H1 (cell line): ENCODE data around the gene METTL22. TPM values are rescaled to one million over a fixed set of nuclear protein-coding genes. Genes with fewer than 3 reads are reported as not detected.

Experiments
- CTCF ChIA-PET: fragments of 300-600 bp; sonication (Branson Sonifier 250); formaldehyde crosslinking; loops from one replicate; lab custom pipeline; 2021; ENCODE audit not compliant: partially characterized antibody; lab: Charles Lee
- POLR2A ChIA-PET: fragments of 300-600 bp; sonication (Branson Sonifier 250); formaldehyde crosslinking; loops from one replicate; lab custom pipeline; 2021; ENCODE audit warnings: inconsistent platforms; ENCODE audit not compliant: partially characterized antibody; lab: Charles Lee
- DNase-seq, 2 experiments: peaks; one replicate each; pipeline versions ENCODE4 v3.0.0 to v3.0.0-alpha.2; 2010 to 2022; ENCODE audit warnings: low spot score in 2 of 2, low read depth in 1 of 2, mixed read lengths in 1 of 2
- FAIRE-seq: peaks from 2 replicates; lab custom pipeline; 2011; peaks lifted over from hg19 to GRCh38; lab: Jason Lieb, UNC
- H2AFZ ChIP-seq: 2 replicates; pipeline ENCODE4 v1.8.1; 2012; ENCODE audit warnings: low read length, inconsistent platforms
- H2AK5ac ChIP-seq: 2 replicates; pipeline ENCODE4 v1.6.1; 2013; ENCODE audit warnings: low read depth, low read length
- H2BK120ac ChIP-seq: replicated peaks from 2 replicates; pipeline ENCODE3; 2013; ENCODE audit warnings: low read depth, low read length, inconsistent platforms
- H2BK12ac ChIP-seq: 2 replicates; pipeline ENCODE4 v1.6.1; 2013; ENCODE audit warnings: low read depth, low read length
- H2BK15ac ChIP-seq: 2 replicates; pipeline ENCODE4 v1.6.1; 2013; ENCODE audit warnings: low read length
- H2BK20ac ChIP-seq: 2 replicates; pipeline ENCODE4 v1.6.1; 2013; ENCODE audit warnings: low read length
- H2BK5ac ChIP-seq: 2 replicates; pipeline ENCODE4 v1.6.1; 2013; ENCODE audit warnings: low read depth, low read length
- H3K14ac ChIP-seq: 2 replicates; pipeline ENCODE4 v1.6.1; 2013; ENCODE audit warnings: inconsistent platforms; ENCODE audit not compliant: insufficient read length
- H3K18ac ChIP-seq: 2 replicates; pipeline ENCODE4 v1.6.1; 2013; ENCODE audit warnings: low read length; ENCODE audit errors: extremely low read depth
- H3K23ac ChIP-seq: 2 replicates; pipeline ENCODE4 v1.6.1; 2013; ENCODE audit warnings: inconsistent platforms; ENCODE audit not compliant: insufficient read length
- H3K23me2 ChIP-seq: 2 replicates; pipeline ENCODE4 v1.6.1; 2013; ENCODE audit warnings: low read depth, low read length
- H3K27ac ChIP-seq: 2 replicates; pipeline ENCODE4 v1.6.1; 2011; ENCODE audit warnings: low read depth, low read length, inconsistent platforms
- H3K27me3 ChIP-seq, 4 experiments: replicated peaks in 1 of 4; 1 replicate in 1 of 4; 2 replicates in 3 of 4; pipeline versions ENCODE4 v1.6.1 to v1.8.1; 2011 to 2013; ENCODE audit warnings: low read length in 3 of 4, mild to moderate bottlenecking in 3 of 4, inconsistent platforms in 2 of 4, mixed read lengths in 2 of 4, moderate library complexity in 1 of 4; ENCODE audit not compliant: control insufficient read depth in 3 of 4, insufficient read depth in 3 of 4; ENCODE audit errors: extremely low read depth in 1 of 4
- H3K36me3 ChIP-seq, 4 experiments: 2 replicates each; pipeline versions ENCODE4 v1.6.1 to v1.8.1; 2011 to 2013; ENCODE audit warnings: mild to moderate bottlenecking in 4 of 4, low read length in 3 of 4, moderate library complexity in 2 of 4, control low read depth in 1 of 4, inconsistent platforms in 1 of 4; ENCODE audit not compliant: insufficient read depth in 4 of 4, control insufficient read depth in 2 of 4
- H3K4ac ChIP-seq: replicated peaks from 2 replicates; pipeline ENCODE3; 2013; ENCODE audit warnings: low read length, low read depth, mixed read lengths, inconsistent platforms; ENCODE audit not compliant: insufficient read length
- H3K4me1 ChIP-seq, 4 experiments: replicated peaks in 1 of 4; 1 replicate in 1 of 4; 2 replicates in 3 of 4; pipeline versions ENCODE4 v1.6.1 to v1.8.1; 2011 to 2013; ENCODE audit warnings: low read length in 3 of 4, inconsistent platforms in 2 of 4, mixed read lengths in 1 of 4; ENCODE audit not compliant: insufficient read depth in 4 of 4, control insufficient read depth in 3 of 4
- H3K4me2 ChIP-seq, 2 experiments: 2 replicates each; pipeline versions ENCODE4 v1.6.1 to v1.8.1; 2011 to 2013; ENCODE audit warnings: low read depth in 2 of 2, low read length in 2 of 2, control low read depth in 1 of 2, inconsistent platforms in 1 of 2, mild to moderate bottlenecking in 1 of 2; ENCODE audit not compliant: insufficient read depth in 1 of 2
- H3K4me3 ChIP-seq, 4 experiments: fragments of 200-600, 300-600 bp in 1 of 4; sonication (generic), shearing (Covaris generic), sonication (Bioruptor Twin) in 1 of 4; 2 replicates each; pipeline versions ENCODE4 v1.5.1 to v1.8.1; 2011 to 2016; ENCODE audit warnings: low read length in 4 of 4, low read depth in 3 of 4, control low read depth in 2 of 4, inconsistent platforms in 2 of 4, mild to moderate bottlenecking in 2 of 4, mixed read lengths in 1 of 4, moderate library complexity in 1 of 4; ENCODE audit not compliant: insufficient read depth in 2 of 4; ENCODE audit errors: extremely low read depth in 1 of 4
- H3K56ac ChIP-seq: replicated peaks from 2 replicates; pipeline ENCODE3; 2013; ENCODE audit warnings: low read depth, mild to moderate bottlenecking, mixed read lengths, low read length, inconsistent platforms; ENCODE audit not compliant: insufficient read length
- H3K79me1 ChIP-seq: 2 replicates; pipeline ENCODE4 v1.6.1; 2013; ENCODE audit warnings: low read depth, low read length, control low read depth
- H3K79me2 ChIP-seq, 2 experiments: 2 replicates each; pipeline versions ENCODE4 v1.6.1 to v1.8.1; 2012 to 2013; ENCODE audit warnings: low read length in 2 of 2, mild to moderate bottlenecking in 2 of 2, inconsistent platforms in 1 of 2; ENCODE audit not compliant: insufficient read depth in 2 of 2, control insufficient read depth in 1 of 2
- H3K9ac ChIP-seq, 4 experiments: replicated peaks in 1 of 4; 1 replicate in 1 of 4; 2 replicates in 3 of 4; pipeline versions ENCODE4 v1.6.1 to v1.8.1; 2011 to 2013; ENCODE audit warnings: low read depth in 3 of 4, low read length in 3 of 4, control low read depth in 2 of 4, mild to moderate bottlenecking in 2 of 4, moderate library complexity in 2 of 4, inconsistent platforms in 1 of 4; ENCODE audit errors: extremely low read depth in 1 of 4
- H3K9me3 ChIP-seq, 2 experiments: 2 replicates each; pipeline versions ENCODE4 v1.6.1 to v1.8.1; 2012 to 2013; ENCODE audit warnings: mild to moderate bottlenecking in 2 of 2, moderate library complexity in 2 of 2, control low read depth in 1 of 2, inconsistent platforms in 1 of 2, low read depth in 1 of 2, low read length in 1 of 2, mixed read lengths in 1 of 2; ENCODE audit not compliant: insufficient read depth in 2 of 2
- H4K20me1 ChIP-seq, 2 experiments: replicated peaks in 1 of 2; 2 replicates each; pipeline versions ENCODE3 to v1.8.1; 2011 to 2013; ENCODE audit warnings: inconsistent platforms in 2 of 2, low read length in 2 of 2, mild to moderate bottlenecking in 1 of 2; ENCODE audit not compliant: insufficient read depth in 2 of 2, control insufficient read depth in 1 of 2
- H4K5ac ChIP-seq: 2 replicates; pipeline ENCODE4 v1.6.1; 2013; ENCODE audit warnings: low read length, low read depth, mixed read lengths, inconsistent platforms; ENCODE audit not compliant: insufficient read length
- H4K8ac ChIP-seq: 2 replicates; pipeline ENCODE4 v1.8.0; 2013; ENCODE audit warnings: mild to moderate bottlenecking, moderate library complexity, low read length, inconsistent platforms; ENCODE audit not compliant: insufficient read depth; ENCODE audit errors: extremely low read depth
- H4K91ac ChIP-seq: replicated peaks from 2 replicates; pipeline ENCODE3; 2013; ENCODE audit warnings: low read length, mixed read lengths, inconsistent platforms; ENCODE audit not compliant: insufficient read length
- BRCA1 ChIP-seq: IDR thresholded peaks from 2 replicates; pipeline ENCODE4 v1.6.1; 2012; ENCODE audit warnings: low read depth, low read length, improper control_type of control experiment
- CEBPB ChIP-seq: IDR thresholded peaks from 2 replicates; pipeline ENCODE4 v1.6.1; 2012; ENCODE audit warnings: low read depth, low read length
- JUND ChIP-seq: IDR thresholded peaks from 2 replicates; pipeline ENCODE4 v1.6.1; 2011; ENCODE audit warnings: mild to moderate bottlenecking, improper control_type of control experiment, low read length
- WGBS, 2 experiments: shearing (Covaris generic) in 1 of 2; methylation state at CpG; one replicate each; pipeline versions ENCODE4 v1.1.6 to v1.1.7; 2013 to 2015; ENCODE audit warnings: low lambda C conversion rate in 2 of 2, mixed read lengths in 2 of 2, inconsistent platforms in 1 of 2, low coverage in 1 of 2, missing lambda C conversion rate in 1 of 2; ENCODE audit not compliant: insufficient replicate concordance in 2 of 2, insufficient coverage in 1 of 2, insufficient read length in 1 of 2; ENCODE audit errors: extremely low coverage in 1 of 2, missing lambda C conversion rate in 1 of 2; 5-methylcytosine and 5-hydroxymethylcytosine counted together
- polyA plus RNA-seq, 7 experiments: library from polyadenylated mRNA; depleted of rRNA in 3 of 7; stranded (reverse) in 5 of 7; unstranded in 2 of 7; fragments of >200 nt in 5 of 7; fragments of 200-250 nt in 2 of 7; gene quantifications; 1 replicate in 5 of 7; 2 replicates in 1 of 7; 4 replicates in 1 of 7; pipeline versions ENCODE4 v1.2.1 to v1.2.3, GENCODE V29; 2011 to 2013; ENCODE audit warnings: missing spikeins in 2 of 7, mixed read lengths in 2 of 7
- small RNA-seq: library from polyadenylated mRNA; stranded (forward); fragments of <200 nt; extraction: miRNeasy Mini kit (QIAGEN cat#:217004); gene quantifications from one replicate; pipeline ENCODE3, GENCODE V24; 2013; ENCODE audit not compliant: insufficient read depth
- total RNA-seq: library from RNA; stranded (reverse); fragmentation: NEBNext Ultra II Directional; extraction: Animal tissue kit (Norgen Biotek cat#: 25700); gene quantifications from 2 replicates; pipeline ENCODE4 v1.2.1, GENCODE V29; 2021

METTL22 gene
- total and polyA plus RNA-seq, 2 of the 8 experiments (the other 6 are each of a cell fraction or from before 2014, with no cell fraction given), result 56.7 to 85.2 TPM

DNA sequence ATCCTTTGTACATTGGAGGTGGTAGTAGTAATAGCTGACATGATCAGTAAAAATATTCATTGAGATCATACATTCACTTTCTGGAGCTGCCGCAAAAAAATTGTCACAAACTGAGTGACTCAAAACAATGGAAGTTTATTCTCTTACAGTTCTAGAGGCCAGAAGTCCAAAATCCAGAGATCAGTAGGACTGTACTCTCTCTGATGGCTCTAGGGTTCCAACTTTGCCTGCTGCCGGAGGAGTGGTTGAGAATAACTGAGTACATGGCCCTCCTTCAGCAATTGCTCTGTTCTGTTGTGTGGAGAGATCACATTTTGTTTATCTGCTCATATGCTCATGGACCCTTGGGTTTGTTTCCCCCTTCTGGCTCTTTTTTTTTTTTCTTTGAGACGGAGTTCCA, 76.5 kb downstream of the METTL22 start:
- Histone ChIP-seq H3K23ac (no peak overlapping the region), H4K20me1 (no peaks in the 10 kb centered on the region), H3K79me2 (no peaks in the 10 kb centered on the region), H4K8ac (no peak overlapping the region), H3K23me2 (no peaks in the 10 kb centered on the region), H3K18ac (no peak overlapping the region), H3K4me1 (no peaks in the 10 kb centered on the region), H2BK20ac (no peak overlapping the region), H4K91ac (no peak overlapping the region), H3K27me3 (no peaks in the 10 kb centered on the region), H3K79me1 (no peaks in the 10 kb centered on the region), H3K14ac (no peak overlapping the region), H2BK12ac (no peak overlapping the region), H3K4ac (no peak overlapping the region), H2BK5ac (no peak overlapping the region), H3K4me2 (no peak overlapping the region), H2BK15ac (no peak overlapping the region), H2AK5ac (no peak overlapping the region), H4K5ac (no peak overlapping the region), H3K9ac (no peak overlapping the region), H3K27ac (no peak overlapping the region), H3K9me3 (no peaks in the 10 kb centered on the region), H3K36me3 (no peaks in the 10 kb centered on the region), H2BK120ac (no peak overlapping the region), H2AFZ (no peak overlapping the region), H3K4me3 (no peak overlapping the region), H3K56ac (no peak overlapping the region)
- ChIA-PET POLR2A (no interaction called here), CTCF (interaction anchor here (0.7 to 1.0 kb wide), 2 partner anchors 56 to 131 kb away, joined by 3 read pairs; no protein-coding TSS in a partner anchor)
- DNase-seq (no peak), FAIRE-seq (no peak)
- no peak for TF ChIP-seq CEBPB
- TF ChIP-seq BRCA1, result no peak
- no peak for TF ChIP-seq JUND
- WGBS, 2 experiments, result 43% methylated on average over 2 of the region's 3 CpGs; no CpG with 5 or more reads in 1 of the 2 experiments

Small RNAs within 50 kb of the gene (small RNA-seq; reads per million reads assigned to genes)
- not detected for gene RN7SL743P

Other genes with a start within 250 kb of the METTL22 start
- gene TMEM114, start 31.2 kb upstream of the METTL22 start, total RNA-seq, result 1.6 TPM in 2 replicates
- 2.9 and 5.4 TPM in 2 replicates for gene TMEM114, start 31.2 kb upstream of the METTL22 start, polyA plus RNA-seq (2011; rRNA removed)
- gene ABAT, start 52.9 kb downstream of the METTL22 start, total RNA-seq, result 8.4 and 8.9 TPM in 2 replicates
- gene ABAT, start 52.9 kb downstream of the METTL22 start, polyA plus RNA-seq (2011; rRNA removed), result 6.4 and 6.9 TPM in 2 replicates
- 13.1 and 14.3 TPM in 2 replicates for gene TMEM186, start 175.9 kb downstream of the METTL22 start, total RNA-seq
- gene TMEM186, start 175.9 kb downstream of the METTL22 start, polyA plus RNA-seq (2011; rRNA removed), result 10.5 and 13.1 TPM in 2 replicates
- gene PMM2, start 176.1 kb downstream of the METTL22 start, total RNA-seq, result 47.0 and 49.4 TPM in 2 replicates
- gene PMM2, start 176.1 kb downstream of the METTL22 start, polyA plus RNA-seq (2011; rRNA removed), result 26.2 and 40.0 TPM in 2 replicates
- 300 and 326 TPM in 2 replicates for gene CARHSP1, start 247.3 kb downstream of the METTL22 start, total RNA-seq
- gene CARHSP1, start 247.3 kb downstream of the METTL22 start, polyA plus RNA-seq (2011; rRNA removed), result 292 and 364 TPM in 2 replicates